Gastrocnemius medialis (tissue), 4 donors: ENCODE measurements around the gene HLA-C.

Experiments used
- POLR2A ChIP-seq, 2 donors: fragments of 450-650 bp; IDR thresholded peaks; one replicate each; pipeline ENCODE4 v1.6.1; 2017; ENCODE audit warnings: antibody characterized with exemption in 2 of 2, mild to moderate bottlenecking in 2 of 2, moderate library complexity in 2 of 2
- TF ChIP-seq, protein P1 (sequence below), 5 experiments: fragments of 450-650 bp in 3 of 5; fragments of 200-600 bp in 2 of 5; sonication (generic) in 2 of 5; IDR thresholded peaks in 4 of 5; conservative IDR thresholded peaks in 1 of 5; 1 replicate in 4 of 5; 2 replicates in 1 of 5; pipeline ENCODE4 v1.5.1; 2016 to 2019; ENCODE audit warnings: antibody characterized with exemption in 5 of 5, mild to moderate bottlenecking in 3 of 5, moderate library complexity in 3 of 5

DNA sequence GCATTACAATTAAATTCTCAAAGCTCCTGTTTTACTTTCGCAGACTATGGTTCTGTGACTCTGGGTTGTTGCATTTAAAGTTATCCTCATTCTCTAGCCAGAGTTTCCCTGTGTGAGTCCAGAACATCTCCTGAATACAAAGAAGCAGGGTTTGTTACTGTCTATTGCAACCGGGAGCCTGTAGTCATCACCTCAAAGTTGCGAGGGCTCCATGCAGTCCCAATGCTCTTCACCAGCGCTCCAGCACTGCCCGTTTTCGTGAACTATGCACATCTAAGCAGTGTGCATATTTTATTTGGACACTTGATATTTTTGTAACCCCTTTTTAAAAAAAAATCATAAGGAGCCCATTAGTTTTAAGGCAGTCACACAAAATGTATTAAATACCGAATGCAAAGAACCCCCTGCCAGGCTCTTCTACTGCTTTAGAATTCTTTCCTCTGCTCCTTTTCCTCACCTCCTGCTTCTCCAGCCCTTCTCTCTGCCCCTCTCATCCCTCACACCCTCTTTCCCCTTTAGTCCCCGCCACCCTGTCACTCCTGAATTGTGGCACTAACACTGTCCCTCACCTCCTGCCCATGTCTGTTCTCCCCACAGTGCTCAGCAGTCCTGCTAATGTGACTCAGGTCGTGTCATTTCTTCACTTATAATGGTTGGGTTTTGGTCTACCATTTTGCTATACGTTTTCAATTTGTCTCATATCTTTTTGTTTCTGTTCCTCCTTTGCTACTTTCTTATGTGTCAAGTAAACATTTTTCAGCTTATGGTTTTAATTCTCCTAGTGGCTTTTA is 1.1 kb upstream of the HLA-C start:
- TF ChIP-seq POLR2A (IDR thresholded peaks at IDR 0.05), result no peak
- TF ChIP-seq, protein P1, sequence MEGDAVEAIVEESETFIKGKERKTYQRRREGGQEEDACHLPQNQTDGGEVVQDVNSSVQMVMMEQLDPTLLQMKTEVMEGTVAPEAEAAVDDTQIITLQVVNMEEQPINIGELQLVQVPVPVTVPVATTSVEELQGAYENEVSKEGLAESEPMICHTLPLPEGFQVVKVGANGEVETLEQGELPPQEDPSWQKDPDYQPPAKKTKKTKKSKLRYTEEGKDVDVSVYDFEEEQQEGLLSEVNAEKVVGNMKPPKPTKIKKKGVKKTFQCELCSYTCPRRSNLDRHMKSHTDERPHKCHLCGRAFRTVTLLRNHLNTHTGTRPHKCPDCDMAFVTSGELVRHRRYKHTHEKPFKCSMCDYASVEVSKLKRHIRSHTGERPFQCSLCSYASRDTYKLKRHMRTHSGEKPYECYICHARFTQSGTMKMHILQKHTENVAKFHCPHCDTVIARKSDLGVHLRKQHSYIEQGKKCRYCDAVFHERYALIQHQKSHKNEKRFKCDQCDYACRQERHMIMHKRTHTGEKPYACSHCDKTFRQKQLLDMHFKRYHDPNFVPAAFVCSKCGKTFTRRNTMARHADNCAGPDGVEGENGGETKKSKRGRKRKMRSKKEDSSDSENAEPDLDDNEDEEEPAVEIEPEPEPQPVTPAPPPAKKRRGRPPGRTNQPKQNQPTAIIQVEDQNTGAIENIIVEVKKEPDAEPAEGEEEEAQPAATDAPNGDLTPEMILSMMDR (IDR thresholded peaks at IDR 0.05 in 4 of 5, conservative IDR thresholded peaks at IDR 0.05 in 1 of 5), result no peak
